Activated CD4-positive, alpha-beta T cell treated with anti-CD3 and anti-CD28 coated beads for 48 hours (primary cell): Measurements from ENCODE around the gene PRR14.
A peak's percentile ranks its signal among the peaks of the same experiment; 100 is the strongest.
"Not testable (repeated sequence)": the region's sequence is repeated elsewhere in the genome, so short reads cannot be mapped to it uniquely, and the experiment has no call there.

ENCODE experiments used
- DNase-seq: peaks from one replicate; pipeline ENCODE4 v3.0.0-alpha.2; 2020

PRR14 gene

DNA sequence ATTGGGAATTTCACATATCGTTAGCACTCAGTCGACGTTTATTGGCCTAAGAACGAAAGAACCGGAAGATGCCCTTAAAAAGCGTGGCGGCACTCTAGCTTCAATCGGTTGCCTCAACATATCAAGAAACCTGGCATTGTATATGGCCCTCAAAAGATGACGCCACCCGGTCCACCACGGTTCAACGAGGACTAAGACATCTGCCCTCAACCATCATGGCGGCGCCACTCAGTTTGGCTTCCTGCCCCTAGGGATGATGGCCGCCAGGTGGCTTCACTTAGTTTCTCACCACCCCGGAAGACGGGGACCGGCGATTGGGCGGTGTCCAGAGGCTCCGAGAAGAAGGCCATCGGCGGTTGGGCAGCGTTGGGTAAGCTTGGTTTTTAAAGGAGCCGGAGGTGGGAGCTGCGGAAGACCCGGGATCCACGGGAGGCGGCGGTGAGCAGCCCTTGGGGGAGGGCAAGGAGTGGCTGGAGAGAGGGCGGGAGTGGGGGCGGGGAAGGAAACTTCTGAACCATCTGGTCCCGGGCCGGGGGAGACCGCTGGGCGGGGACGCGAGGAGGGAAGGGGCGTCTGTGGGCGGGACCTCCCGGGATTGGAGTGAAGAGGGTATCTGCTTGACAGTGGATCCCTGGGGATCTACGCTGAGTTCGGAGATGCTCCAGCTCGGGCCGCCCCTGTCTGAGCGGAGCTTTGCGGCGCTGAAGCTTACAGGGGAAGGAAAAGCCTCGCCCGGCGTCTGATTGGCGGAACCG is at the start of gene PRR14:
Gene PRR14, plus strand, starts transcription at position 592 of the 755 bp plus-strand sequence. CDS start 686 bp downstream, outside the sequence.
- DNase-seq, result peak; percentile 99

GRCh38 chr16:30601966-30602365 is 48.8 kb upstream of the PRR14 start:
- DNase-seq, result no peak

- DNase-seq, result no peak
These were observed 48.0 kb upstream of the PRR14 start for GRCh38 chr16:30602616-30603277.

GRCh38 chr16:30603945-30604315 is 46.8 kb upstream of the PRR14 start:
- no peak for DNase-seq

- no peak for DNase-seq
These were observed 46.3 kb upstream of the PRR14 start for GRCh38 chr16:30604316-30604947.

DNA sequence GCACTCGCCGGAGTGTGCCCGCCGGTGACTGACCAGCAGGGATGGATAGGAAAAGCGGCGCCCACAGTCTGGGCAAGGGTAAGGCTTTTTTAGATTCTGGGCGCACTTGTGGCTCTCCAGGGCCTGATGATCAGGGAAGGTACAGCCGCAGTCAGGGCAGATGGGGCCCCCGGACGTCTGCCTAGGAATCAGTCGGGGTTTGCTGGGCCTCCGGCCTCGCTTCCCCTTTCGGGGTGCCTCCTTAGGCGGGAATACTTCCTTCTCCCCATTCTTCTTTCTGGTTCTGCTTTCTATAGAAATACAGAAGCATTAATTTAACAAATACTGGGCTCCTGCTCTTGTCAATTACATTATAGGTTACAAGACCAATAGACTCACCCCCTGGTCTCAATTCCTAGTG is 45.6 kb upstream of the PRR14 start:
- DNase-seq, result no peak

DNA sequence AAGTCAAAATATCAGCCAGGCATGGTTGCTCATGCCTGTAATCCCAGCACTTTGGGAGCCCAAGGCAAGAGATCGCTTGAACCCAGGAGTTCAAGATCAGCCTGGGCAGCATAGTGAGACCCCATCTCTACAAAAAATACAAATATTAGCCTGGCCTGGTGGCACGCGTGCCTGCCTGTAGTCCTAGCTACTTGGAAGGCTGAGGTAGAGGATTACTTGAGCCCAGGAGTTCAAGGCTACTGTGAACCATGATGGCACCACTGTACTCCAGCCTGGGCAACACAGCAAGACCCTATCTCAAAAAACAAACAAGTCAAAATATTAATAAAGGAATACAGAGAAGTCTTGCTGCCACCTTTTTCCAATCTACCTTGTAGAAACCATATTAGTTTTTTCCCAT is 44.8 kb upstream of the PRR14 start:
- DNase-seq, result no peak

- peak; percentile 60 for DNase-seq
These were observed 41.5 kb upstream of the PRR14 start for GRCh38 chr16:30609002-30609925.

DNA sequence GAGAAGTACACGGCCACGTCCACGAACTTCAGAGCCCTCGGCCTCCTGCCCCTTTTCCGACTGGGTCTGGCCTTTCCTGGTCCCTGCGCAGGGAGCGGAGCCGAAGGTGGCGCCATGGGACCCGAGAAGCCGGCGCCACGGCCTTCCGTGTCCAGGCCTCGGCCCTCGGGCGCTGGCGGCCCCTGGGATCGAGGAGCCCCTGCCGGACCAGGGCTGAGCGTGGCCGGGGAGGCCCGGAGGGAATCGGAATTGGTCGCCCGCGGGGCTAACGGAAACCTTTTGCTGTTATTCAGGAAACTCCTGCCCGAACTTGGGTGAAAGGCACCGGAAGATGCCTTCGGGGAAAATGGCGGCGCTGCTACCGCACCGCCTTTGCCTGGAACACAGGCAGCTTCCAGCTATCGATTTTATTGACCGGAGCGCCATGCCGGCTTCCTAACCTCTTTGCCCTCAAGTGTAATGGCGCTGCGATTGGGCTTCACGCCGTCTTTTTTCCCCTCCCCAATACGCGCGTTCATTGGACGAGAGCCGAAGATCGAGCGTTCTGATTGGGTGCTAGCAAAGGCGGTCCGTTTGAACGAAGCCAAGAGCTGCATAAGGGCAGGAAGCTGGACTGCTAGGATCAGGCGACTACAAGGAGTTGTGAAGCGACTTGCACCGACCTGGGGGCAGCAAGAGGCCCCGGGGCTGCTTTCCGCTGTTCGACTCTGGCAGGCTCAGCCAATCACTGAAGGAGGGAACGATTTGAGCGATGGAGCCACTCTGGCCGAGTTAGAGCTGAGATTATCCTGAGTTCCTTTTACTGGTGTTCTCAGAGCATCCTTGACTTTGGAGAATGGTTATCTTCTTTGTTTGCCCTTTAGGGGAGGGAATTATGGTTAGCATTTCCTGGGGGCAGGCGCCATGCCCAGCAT is 40.6 kb upstream of the PRR14 start, which contains the start of gene ZNF689:
Gene ZNF689, minus strand, starts transcription at position 464 of the 914 bp plus-strand sequence. Its CDS starts 348 bp downstream, at position 116.
- peak; percentile 96 for DNase-seq

DNA sequence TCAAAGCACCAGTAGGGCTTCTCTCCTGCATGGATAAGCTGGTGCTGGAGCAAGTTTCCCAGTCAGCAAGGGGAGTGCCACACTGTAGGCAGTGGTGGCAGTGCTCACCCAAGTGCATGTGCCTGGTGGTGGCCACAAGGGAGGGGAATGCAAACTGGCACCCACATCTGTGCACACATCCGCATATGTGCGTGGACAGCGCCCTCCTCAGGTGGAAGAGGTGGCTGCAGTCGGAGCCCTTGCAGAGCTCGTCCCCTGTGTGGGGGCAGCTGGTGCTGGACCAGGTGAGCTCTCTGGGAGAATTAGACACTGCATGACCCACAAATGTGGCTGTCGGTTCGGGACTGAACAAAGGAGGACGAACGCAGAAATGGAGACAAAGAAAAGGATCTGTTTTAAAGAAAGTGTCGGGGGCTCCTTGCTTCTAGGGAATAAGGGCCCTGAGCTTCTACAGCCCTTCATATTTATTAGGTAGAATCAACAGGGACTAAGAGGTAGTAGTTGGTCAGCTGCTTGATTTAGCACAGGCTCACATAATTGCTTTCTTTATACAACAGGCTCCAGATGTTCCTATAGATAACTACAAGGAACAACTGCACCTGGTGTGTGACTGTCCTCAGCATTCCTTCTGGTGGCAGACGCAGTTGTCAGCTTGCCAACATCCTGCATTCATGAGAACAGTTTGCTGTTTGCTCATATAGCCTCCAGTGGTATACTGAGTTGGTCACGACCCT is 35.2 kb upstream of the PRR14 start:
- peak; percentile 94 for DNase-seq

DNA sequence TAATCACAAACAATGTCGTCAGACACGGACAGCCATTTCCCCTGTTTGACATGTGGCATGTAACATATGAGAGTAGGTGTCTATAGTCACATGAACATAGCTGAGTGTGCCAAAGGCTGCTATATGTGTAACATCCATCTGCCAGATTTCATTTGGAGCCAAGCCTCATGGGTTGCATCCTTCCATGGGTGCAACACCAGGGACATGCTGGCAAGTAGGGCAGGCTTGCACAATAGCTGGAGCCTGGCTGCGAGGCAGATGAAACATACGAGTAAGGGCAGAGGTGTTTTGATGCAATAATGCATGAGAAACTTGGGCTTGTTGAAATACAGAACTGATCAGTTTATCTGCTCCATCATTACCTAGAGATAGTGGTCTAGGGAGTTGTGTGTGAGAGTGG is 31.6 kb upstream of the PRR14 start:
- DNase-seq, result no peak

GRCh38 chr16:30619638-30620037 is 31.1 kb upstream of the PRR14 start:
- no peak for DNase-seq

DNA sequence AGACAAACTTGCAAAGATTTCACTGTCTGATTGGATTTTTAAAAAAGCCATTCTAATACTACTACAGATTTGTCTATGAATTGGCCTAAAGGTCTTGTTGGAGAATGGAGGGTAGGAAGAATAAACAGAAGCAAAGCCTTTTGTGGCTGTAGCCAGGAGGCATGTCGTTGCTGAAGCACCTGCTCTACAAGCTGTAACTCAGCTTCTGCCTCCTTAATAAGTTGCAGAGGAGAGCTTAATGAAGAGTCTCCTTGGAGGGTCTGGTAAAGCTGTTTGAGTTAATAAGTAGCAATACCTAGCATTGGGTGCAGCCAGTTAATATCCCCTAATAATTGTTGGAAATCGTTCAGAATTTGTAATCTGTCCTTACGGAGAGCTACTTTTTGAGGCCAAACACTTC is 30.6 kb upstream of the PRR14 start:
- DNase-seq, result no peak

- DNase-seq, result no peak
These were observed 29.0 kb upstream of the PRR14 start for GRCh38 chr16:30621765-30622164.

GRCh38 chr16:30622455-30623032 is 28.2 kb upstream of the PRR14 start:
- no peak for DNase-seq

GRCh38 chr16:30623536-30624283 is 27.1 kb upstream of the PRR14 start:
- DNase-seq, result no peak

GRCh38 chr16:30626236-30626635 is 24.5 kb upstream of the PRR14 start:
- no peak for DNase-seq

DNA sequence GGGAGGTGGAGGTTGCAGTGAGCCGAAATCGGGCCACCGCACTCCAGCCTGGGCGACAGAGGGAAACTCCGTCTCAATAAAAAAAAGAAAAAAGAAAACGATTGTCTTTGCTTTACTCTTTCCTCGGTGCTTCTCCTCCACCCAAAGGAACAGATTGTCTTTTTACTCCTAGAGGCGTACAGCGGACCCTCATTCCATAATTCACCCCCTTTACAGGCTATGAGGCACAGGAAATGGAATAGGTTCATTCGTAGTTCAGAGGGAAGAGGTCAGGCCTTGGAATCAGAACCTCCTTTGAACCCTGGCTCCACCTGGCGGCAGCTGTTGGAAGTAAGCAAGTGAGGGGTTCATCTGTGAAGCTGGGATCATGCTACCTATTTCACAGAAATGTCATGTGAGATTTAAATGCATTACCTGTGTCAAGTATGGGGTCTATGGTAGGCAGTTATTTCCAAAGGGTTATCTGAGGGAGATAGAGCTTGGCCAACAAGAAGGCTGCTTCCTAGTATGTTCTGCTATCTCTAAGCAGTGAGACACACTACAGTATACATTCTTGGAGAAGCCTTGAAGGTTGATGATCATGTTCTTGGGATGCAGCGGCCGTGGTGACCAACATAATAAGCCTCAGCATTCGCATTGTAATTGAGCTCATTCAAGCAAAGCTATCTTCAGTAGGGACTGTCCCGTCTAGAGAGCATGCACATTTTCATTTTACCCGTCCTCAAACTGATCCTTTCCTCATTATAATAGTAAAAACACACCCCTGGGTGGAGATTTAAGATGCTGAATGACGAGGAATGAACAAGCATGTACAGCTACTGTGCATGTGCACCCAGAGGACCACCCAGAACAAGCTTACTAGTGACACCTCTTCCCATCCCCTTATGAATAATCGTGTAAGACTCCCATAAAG is 21.9 kb upstream of the PRR14 start:
- peak; percentile 95 for DNase-seq

DNA sequence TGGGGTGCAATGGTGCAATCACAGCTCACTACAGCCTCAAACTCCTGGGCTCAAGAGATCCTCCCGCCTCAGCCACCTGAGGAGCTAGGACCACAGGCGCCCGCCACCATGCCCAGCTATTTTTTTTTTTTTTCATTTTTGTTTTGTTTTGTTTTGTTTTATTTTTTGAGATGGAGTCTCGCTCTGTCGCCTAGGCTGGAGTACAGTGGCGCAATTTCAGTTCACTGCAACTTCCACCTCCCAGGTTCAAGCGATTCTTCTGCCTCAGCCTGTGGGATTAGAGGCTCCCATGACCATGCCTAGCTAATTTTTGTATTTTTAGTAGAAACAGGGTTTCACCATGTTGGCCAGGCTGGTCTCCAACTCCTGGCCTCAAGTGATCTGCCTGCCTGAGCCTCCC is 18.3 kb upstream of the PRR14 start:
- DNase-seq, result not testable (repeated sequence)
